Measurements from ENCODE around the gene PI16.

- TF ChIP-seq CTCF (IDR thresholded peaks at IDR 0.05) (no peak), POLR2AphosphoS5 (IDR thresholded peaks at IDR 0.05; ENCODE audit: low read depth, low read length) (no peak), SIN3A (IDR thresholded peaks at IDR 0.05; ENCODE audit: borderline replicate concordance, insufficient read depth, low read depth, low read length) (no peak), REST (IDR thresholded peaks at IDR 0.05; ENCODE audit: insufficient read depth in 1 of 2, low read depth in 2 of 2, low read length in 1 of 2) (no peak)
Observed at GRCh38 chr6:37006793-37007339, 52.3 kb downstream of the PI16 start.

Data from Panc1 (cell line).